Measurements from ENCODE around the gene HUS1.
"Not testable (repeated sequence)": the region's sequence is repeated elsewhere in the genome, so short reads cannot be mapped to it uniquely, and the experiment has no call there.

Gene HUS1

DNA sequence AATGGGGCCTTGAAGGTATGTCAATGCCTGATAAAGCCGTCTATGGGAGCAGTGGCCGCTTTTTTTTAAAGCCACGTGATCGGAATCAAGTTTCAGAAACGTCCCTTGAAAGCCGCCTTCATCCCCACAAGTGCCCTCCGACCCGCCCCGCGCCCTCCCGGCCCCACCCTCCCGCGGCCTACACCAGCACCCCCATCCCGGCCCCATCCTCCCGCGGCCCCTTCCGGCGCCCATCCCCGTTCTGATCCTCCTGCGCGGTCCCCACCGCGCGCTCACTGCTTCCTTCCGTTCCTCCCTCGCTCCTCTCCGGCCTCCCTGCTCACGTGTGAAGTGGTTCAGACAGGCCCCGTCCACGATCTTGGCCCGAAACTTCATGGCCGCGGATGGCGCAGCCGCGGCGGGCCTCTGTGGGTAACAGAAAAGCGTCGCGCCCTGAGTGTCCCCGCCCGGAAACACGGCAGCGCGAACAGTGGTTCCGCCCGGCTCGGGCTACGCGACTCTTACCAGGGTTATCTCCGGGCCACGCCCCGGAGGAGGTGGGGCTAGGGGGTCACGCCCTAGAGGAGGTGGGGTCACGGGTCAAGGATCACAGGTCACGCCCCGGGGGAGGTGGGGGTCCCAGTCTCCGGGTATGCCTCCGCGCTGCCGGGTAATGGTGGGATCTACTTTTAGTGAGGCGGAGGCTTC lies at the start of gene HUS1:
HUS1 (minus strand) TSS at position 471 of the 687 bp plus-strand sequence; CDS start at position 375, 96 bp downstream.
- H3K27me3 ChIP-seq (ENCODE audit: control insufficient read depth, insufficient read depth, low read length), result no peaks in the 10 kb centered on the region
- peak within 1 kb of the TSS; percentile 70 for H3K9ac ChIP-seq (ENCODE audit: low read length)
- peaks cover 5% of the 10 kb centered on the region for H3K36me3 ChIP-seq (ENCODE audit: control insufficient read depth, insufficient read depth, low read length)
- no peaks in the 10 kb centered on the region for H3K9me3 ChIP-seq (ENCODE audit: control insufficient read depth, low read length)
- H3K4me1 ChIP-seq (ENCODE audit: control insufficient read depth, insufficient read depth, low read length), result peaks cover 10% of the 10 kb centered on the region
- peak within 1 kb of the TSS; percentile 49 for H3K4me3 ChIP-seq (ENCODE audit: low read length)

- Histone ChIP-seq H3K9ac (ENCODE audit: low read length) (no peak within 1 kb of the TSS), H3K9me3 (ENCODE audit: control insufficient read depth, low read length) (no peaks in the 10 kb centered on the region), H3K4me1 (ENCODE audit: control insufficient read depth, insufficient read depth, low read length) (no peaks in the 10 kb centered on the region), H3K4me3 (ENCODE audit: low read length) (no peak within 1 kb of the TSS), H3K36me3 (ENCODE audit: control insufficient read depth, insufficient read depth, low read length) (no peaks in the 10 kb centered on the region), H3K27me3 (ENCODE audit: control insufficient read depth, insufficient read depth, low read length) (no peaks in the 10 kb centered on the region)
Observed at GRCh38 chr7:48028938-48029337, 49.5 kb upstream of the HUS1 start, which contains the start of gene SUN3. TSS of gene SUN3 (minus strand) at chr7:48029107. CDS start at chr7:48028938, 169 bp downstream.

- Histone ChIP-seq H3K4me3 (ENCODE audit: low read length) (no peak overlapping the region), H3K27me3 (ENCODE audit: control insufficient read depth, insufficient read depth, low read length) (no peaks in the 10 kb centered on the region), H3K9me3 (ENCODE audit: control insufficient read depth, low read length) (no peaks in the 10 kb centered on the region), H3K4me1 (ENCODE audit: control insufficient read depth, insufficient read depth, low read length) (no peaks in the 10 kb centered on the region), H3K36me3 (ENCODE audit: control insufficient read depth, insufficient read depth, low read length) (no peaks in the 10 kb centered on the region), H3K9ac (ENCODE audit: low read length) (no peak overlapping the region)
Observed at GRCh38 chr7:48025624-48026023, 46.2 kb upstream of the HUS1 start.

GRCh38 chr7:48017674-48018073 lies 38.3 kb upstream of the HUS1 start:
- Histone ChIP-seq H3K4me1 (ENCODE audit: control insufficient read depth, insufficient read depth, low read length) (no peaks in the 10 kb centered on the region), H3K27me3 (ENCODE audit: control insufficient read depth, insufficient read depth, low read length) (peaks cover 28% of the 10 kb centered on the region), H3K9ac (ENCODE audit: low read length) (no peak overlapping the region), H3K4me3 (ENCODE audit: low read length) (no peak overlapping the region), H3K9me3 (ENCODE audit: control insufficient read depth, low read length) (no peaks in the 10 kb centered on the region), H3K36me3 (ENCODE audit: control insufficient read depth, insufficient read depth, low read length) (no peaks in the 10 kb centered on the region)

GRCh38 chr7:48016641-48017040 lies 37.2 kb upstream of the HUS1 start:
- no peaks in the 10 kb centered on the region for H3K9me3 ChIP-seq (ENCODE audit: control insufficient read depth, low read length)
- no peaks in the 10 kb centered on the region for H3K36me3 ChIP-seq (ENCODE audit: control insufficient read depth, insufficient read depth, low read length)
- H3K27me3 ChIP-seq (ENCODE audit: control insufficient read depth, insufficient read depth, low read length), result peaks cover 28% of the 10 kb centered on the region
- H3K4me1 ChIP-seq (ENCODE audit: control insufficient read depth, insufficient read depth, low read length), result no peaks in the 10 kb centered on the region
- H3K9ac ChIP-seq (ENCODE audit: low read length), result no peak overlapping the region
- no peak overlapping the region for H3K4me3 ChIP-seq (ENCODE audit: low read length)

DNA sequence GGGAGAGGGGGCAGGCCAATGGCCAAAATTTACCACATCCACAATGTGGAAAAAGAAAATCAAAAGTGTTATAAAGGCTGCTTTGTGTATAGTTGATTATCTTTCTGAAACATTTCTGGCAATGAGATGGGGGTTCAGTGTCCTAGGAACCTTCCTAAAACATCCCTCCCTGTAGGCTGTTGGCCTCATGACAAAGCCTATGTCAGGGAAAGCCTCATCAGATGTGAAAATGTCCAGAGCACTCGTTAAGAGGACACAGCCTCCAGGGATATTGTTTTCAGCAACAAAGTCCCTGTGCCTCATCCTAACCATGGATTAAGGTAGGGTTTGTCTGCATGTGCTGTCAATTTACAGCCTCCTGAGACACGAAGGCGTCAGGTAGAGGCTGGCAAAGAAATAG lies 32.5 kb upstream of the HUS1 start:
- H3K4me3 ChIP-seq (ENCODE audit: low read length), result no peak overlapping the region
- H3K9ac ChIP-seq (ENCODE audit: low read length), result no peak overlapping the region
- H3K9me3 ChIP-seq (ENCODE audit: control insufficient read depth, low read length), result no peaks in the 10 kb centered on the region
- peaks cover 9% of the 10 kb centered on the region for H3K27me3 ChIP-seq (ENCODE audit: control insufficient read depth, insufficient read depth, low read length)
- H3K36me3 ChIP-seq (ENCODE audit: control insufficient read depth, insufficient read depth, low read length), result no peaks in the 10 kb centered on the region
- H3K4me1 ChIP-seq (ENCODE audit: control insufficient read depth, insufficient read depth, low read length), result no peaks in the 10 kb centered on the region

DNA sequence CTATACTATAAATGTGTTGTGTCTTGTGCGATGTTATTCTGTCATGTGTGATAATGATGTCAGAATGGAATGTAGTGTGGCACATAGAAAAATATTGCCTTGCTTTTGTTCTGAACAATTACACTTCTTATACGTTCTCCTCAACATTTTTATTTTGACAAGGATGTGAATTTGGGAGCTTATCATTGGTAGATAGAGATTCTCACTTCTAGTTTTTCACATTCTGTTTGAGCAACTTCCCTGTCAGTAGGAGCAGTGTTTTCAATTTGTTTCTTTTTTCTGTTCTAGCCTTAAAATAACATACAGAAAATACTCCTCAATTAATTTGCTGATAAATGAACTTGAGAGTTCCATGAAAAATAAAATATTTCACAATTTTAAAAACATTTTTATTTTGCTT lies 31.9 kb upstream of the HUS1 start:
- no peaks in the 10 kb centered on the region for H3K4me1 ChIP-seq (ENCODE audit: control insufficient read depth, insufficient read depth, low read length)
- H3K9ac ChIP-seq (ENCODE audit: low read length), result no peak overlapping the region
- H3K4me3 ChIP-seq (ENCODE audit: low read length), result no peak overlapping the region
- no peaks in the 10 kb centered on the region for H3K9me3 ChIP-seq (ENCODE audit: control insufficient read depth, low read length)
- H3K36me3 ChIP-seq (ENCODE audit: control insufficient read depth, insufficient read depth, low read length), result no peaks in the 10 kb centered on the region
- peaks cover 3% of the 10 kb centered on the region for H3K27me3 ChIP-seq (ENCODE audit: control insufficient read depth, insufficient read depth, low read length)

GRCh38 chr7:48009954-48010353 lies 30.5 kb upstream of the HUS1 start:
- H3K9me3 ChIP-seq (ENCODE audit: control insufficient read depth, low read length), result no peaks in the 10 kb centered on the region

GRCh38 chr7:48009257-48009656 lies 29.8 kb upstream of the HUS1 start:
- H3K4me3 ChIP-seq (ENCODE audit: low read length), result no peak overlapping the region
- H3K27me3 ChIP-seq (ENCODE audit: control insufficient read depth, insufficient read depth, low read length), result no peaks in the 10 kb centered on the region
- H3K9me3 ChIP-seq (ENCODE audit: control insufficient read depth, low read length), result no peaks in the 10 kb centered on the region
- H3K4me1 ChIP-seq (ENCODE audit: control insufficient read depth, insufficient read depth, low read length), result peaks cover 15% of the 10 kb centered on the region
- H3K36me3 ChIP-seq (ENCODE audit: control insufficient read depth, insufficient read depth, low read length), result no peaks in the 10 kb centered on the region
- no peak overlapping the region for H3K9ac ChIP-seq (ENCODE audit: low read length)

More at GRCh38 chr7:48009954-48010353, 30.5 kb upstream of the HUS1 start:
- no peak overlapping the region for H3K9ac ChIP-seq (ENCODE audit: low read length)
- peaks cover 8% of the 10 kb centered on the region for H3K4me1 ChIP-seq (ENCODE audit: control insufficient read depth, insufficient read depth, low read length)
- H3K4me3 ChIP-seq (ENCODE audit: low read length), result no peak overlapping the region
- H3K27me3 ChIP-seq (ENCODE audit: control insufficient read depth, insufficient read depth, low read length), result no peaks in the 10 kb centered on the region
- H3K36me3 ChIP-seq (ENCODE audit: control insufficient read depth, insufficient read depth, low read length), result no peaks in the 10 kb centered on the region

GRCh38 chr7:48006866-48007265 lies 27.5 kb upstream of the HUS1 start:
- peaks cover 18% of the 10 kb centered on the region for H3K4me1 ChIP-seq (ENCODE audit: control insufficient read depth, insufficient read depth, low read length)
- H3K9ac ChIP-seq (ENCODE audit: low read length), result no peak overlapping the region
- no peaks in the 10 kb centered on the region for H3K9me3 ChIP-seq (ENCODE audit: control insufficient read depth, low read length)
- H3K36me3 ChIP-seq (ENCODE audit: control insufficient read depth, insufficient read depth, low read length), result no peaks in the 10 kb centered on the region
- no peaks in the 10 kb centered on the region for H3K27me3 ChIP-seq (ENCODE audit: control insufficient read depth, insufficient read depth, low read length)
- H3K4me3 ChIP-seq (ENCODE audit: low read length), result no peak overlapping the region

DNA sequence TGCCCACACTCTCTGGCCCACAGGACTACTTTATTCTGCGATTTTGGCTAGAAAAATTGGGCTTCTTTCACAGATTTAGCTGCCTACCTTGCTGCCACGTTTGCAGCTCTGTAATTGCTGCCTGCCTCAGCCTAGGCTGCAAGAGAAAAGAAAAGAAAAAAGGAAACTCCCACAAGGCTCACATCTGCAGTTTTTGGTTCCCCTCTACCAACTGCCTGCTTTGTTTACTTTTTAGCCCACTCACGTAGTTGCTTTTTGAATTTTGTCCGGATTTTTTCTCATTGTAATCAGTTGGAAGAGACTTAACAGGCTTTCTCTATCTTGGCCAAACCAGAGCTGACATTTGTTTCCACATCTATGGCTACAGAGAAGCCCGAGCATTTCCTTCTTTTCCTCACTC lies 25.2 kb upstream of the HUS1 start:
- Histone ChIP-seq H3K9me3 (ENCODE audit: control insufficient read depth, low read length) (no peaks in the 10 kb centered on the region), H3K36me3 (ENCODE audit: control insufficient read depth, insufficient read depth, low read length) (no peaks in the 10 kb centered on the region), H3K4me1 (ENCODE audit: control insufficient read depth, insufficient read depth, low read length) (peaks cover 18% of the 10 kb centered on the region), H3K4me3 (ENCODE audit: low read length) (no peak overlapping the region), H3K9ac (ENCODE audit: low read length) (no peak overlapping the region), H3K27me3 (ENCODE audit: control insufficient read depth, insufficient read depth, low read length) (no peaks in the 10 kb centered on the region)

- Histone ChIP-seq H3K4me3 (ENCODE audit: low read length) (no peak overlapping the region), H3K9ac (ENCODE audit: low read length) (no peak overlapping the region), H3K9me3 (ENCODE audit: control insufficient read depth, low read length) (no peaks in the 10 kb centered on the region), H3K4me1 (ENCODE audit: control insufficient read depth, insufficient read depth, low read length) (peaks cover 18% of the 10 kb centered on the region), H3K36me3 (ENCODE audit: control insufficient read depth, insufficient read depth, low read length) (no peaks in the 10 kb centered on the region), H3K27me3 (ENCODE audit: control insufficient read depth, insufficient read depth, low read length) (no peaks in the 10 kb centered on the region)
Observed at GRCh38 chr7:48004032-48004431, 24.6 kb upstream of the HUS1 start.

- H3K27me3 ChIP-seq (ENCODE audit: control insufficient read depth, insufficient read depth, low read length); H3K9me3 ChIP-seq (ENCODE audit: control insufficient read depth, low read length); H3K4me3 ChIP-seq (ENCODE audit: low read length); H3K36me3 ChIP-seq (ENCODE audit: control insufficient read depth, insufficient read depth, low read length); H3K9ac ChIP-seq (ENCODE audit: low read length): not testable (repeated sequence)
- peaks cover 12% of the 10 kb centered on the region for H3K4me1 ChIP-seq (ENCODE audit: control insufficient read depth, insufficient read depth, low read length)
Observed at GRCh38 chr7:48000164-48000563, 20.7 kb upstream of the HUS1 start.
